Activated CD4-positive, alpha-beta T cell treated with anti-CD3 and anti-CD28 coated beads for 1 hour (primary cell): ENCODE data around the gene SNN.

Experiments used
- DNase-seq: peaks from one replicate; pipeline ENCODE4 v3.0.0-alpha.2; 2020

Gene SNN

DNA sequence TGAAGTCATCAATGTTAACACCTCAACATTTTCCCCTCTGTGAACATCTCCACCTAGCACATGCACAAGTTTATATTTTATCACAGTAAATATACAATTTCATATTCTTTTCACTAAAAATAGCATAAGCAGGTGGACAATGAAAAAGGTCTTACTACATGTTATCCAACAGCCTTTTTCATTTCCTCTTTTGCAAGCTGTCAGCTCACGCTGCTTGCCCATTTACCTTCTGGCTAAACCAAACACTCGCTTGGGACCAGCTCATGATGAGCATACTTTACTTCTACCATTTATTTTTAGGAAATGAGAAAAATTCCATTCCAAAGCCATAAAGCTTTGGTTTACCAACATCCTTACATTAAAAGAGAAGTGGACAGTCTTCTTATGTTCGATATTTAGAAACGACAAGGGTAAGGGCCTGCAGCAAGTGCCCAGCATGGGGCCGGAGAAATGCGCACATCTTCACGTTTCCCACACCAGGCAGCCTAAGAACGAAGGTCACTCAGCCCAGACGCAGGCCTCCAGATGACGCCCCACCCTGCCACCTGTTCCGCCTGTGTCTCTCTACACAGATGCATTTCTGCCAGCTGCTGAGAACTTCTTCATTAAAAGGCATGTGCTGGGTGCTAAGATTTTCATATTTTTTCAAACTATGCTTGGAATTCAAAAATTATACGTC lies 13.9 kb downstream of the SNN start:
- no peak for DNase-seq

- no peak for DNase-seq
Observed at GRCh38 chr16:11682655-11683096, 14.4 kb downstream of the SNN start.

DNA sequence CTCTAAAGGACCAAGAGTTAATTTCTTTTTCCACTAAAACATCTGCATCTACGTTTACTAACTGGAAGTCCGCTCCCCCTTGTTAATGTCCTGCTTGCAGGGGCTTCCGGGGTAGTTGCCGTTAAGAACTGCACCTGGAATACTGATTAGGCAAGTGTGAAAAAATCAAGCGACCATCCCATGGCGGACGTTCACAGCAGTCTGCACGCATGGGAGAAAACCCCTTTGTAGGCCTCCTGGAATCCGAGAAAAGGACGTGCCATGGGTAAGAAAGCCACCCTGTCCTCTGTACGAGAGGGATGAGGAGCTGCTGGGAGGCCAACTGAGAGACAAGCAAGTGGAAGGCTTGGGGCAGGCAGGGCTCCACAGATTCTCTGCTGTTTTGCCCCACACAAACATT lies 14.9 kb downstream of the SNN start:
- DNase-seq: no peak

DNA sequence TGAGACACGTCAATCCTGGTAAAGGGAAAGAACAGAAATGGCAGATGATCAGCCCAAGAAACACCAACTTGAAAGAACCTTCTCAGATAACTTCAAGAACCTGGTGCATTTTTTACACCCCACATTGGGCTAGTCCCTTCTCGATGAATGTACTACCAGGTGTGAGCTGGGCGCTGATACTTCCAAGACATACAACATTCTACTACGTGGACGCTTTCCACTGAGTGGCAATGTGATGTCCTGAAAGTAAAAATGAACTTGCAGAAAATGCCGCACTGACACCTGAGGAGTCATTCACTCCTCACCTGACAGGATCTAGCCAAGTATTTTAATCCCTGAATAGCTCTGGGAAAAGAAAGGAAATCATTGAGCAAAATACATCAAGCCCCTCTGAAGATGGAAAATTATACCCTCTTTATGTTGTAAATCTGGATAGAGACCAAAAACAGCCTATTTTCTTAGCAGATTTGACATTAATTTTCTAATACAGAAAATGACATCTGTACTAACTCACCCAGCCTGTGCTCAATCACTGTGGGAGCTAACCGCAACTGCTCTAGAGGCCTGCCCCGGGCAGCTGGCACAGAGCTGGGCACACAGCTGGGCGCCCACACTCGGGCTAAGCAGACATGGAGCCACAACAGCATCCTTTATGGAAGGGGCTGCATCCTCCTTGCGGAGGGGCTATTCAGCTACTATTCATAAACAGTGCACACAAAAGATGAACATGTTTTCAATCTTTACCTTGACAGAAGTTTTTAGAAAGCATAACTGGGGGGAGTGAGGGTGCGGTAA lies 16.2 kb downstream of the SNN start:
- DNase-seq: no peak

GRCh38 chr16:11685844-11686618 lies 17.8 kb downstream of the SNN start:
- no peak for DNase-seq

GRCh38 chr16:11686713-11687380 lies 18.6 kb downstream of the SNN start:
- no peak for DNase-seq

GRCh38 chr16:11687601-11688519 lies 19.6 kb downstream of the SNN start:
- DNase-seq: no peak

GRCh38 chr16:11688520-11688886 lies 20.2 kb downstream of the SNN start:
- no peak for DNase-seq

DNA sequence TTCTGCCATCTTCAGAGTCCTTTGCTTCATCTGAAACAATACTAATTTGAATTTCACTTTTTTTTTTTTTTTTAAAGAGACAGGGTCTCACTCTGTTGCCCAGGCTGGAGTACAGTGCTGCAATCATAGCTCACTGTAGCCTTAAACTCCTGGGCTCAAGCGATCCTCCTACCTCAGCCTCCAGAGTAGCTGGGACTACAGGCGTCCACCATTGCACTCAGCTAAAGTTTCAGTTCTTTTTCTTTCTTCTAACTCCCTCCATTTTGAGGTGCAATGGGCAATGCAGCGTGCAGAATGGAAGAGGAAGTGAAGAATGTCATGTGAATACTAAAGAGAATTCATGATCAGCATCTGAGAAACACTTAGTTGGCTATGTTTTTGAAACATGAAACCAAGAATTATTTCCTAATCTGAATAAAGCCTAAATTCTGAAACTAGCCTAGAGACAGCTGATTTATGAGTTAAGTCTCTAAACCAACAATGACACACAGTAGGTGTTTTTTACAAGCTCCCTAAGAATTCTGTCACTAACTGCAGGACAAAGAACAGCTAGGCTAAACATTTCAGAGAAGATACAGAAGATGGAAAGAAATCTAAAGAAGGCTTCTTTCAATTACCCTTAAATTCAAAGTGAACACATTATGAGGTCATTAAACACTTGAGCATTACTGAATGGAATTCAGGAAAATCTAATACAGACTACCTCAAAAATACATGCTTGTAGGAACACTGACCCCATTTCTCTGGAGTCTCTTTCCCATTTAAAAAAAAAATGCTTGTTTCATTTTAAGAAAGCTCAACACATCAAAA lies 21.0 kb downstream of the SNN start:
- DNase-seq: no peak

DNA sequence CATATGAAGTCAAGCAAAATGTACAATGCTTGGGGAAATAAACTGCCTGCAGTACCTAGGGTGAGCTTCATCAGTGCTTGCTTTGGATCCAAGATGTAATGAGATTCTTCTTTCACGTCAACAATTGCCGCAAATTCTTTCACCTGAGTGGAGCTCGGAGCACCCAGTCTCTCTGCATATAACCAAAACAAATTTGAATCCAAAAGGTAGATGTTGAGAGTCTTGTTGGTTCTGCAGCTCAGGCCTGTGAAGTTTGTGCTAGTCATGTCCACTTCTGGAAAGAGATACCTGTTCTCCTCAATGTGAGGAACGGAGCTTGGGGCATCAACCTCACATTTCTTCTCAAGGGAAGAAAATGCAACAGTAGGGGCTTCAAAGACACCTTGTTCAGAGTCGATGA lies 23.0 kb downstream of the SNN start:
- no peak for DNase-seq

DNA sequence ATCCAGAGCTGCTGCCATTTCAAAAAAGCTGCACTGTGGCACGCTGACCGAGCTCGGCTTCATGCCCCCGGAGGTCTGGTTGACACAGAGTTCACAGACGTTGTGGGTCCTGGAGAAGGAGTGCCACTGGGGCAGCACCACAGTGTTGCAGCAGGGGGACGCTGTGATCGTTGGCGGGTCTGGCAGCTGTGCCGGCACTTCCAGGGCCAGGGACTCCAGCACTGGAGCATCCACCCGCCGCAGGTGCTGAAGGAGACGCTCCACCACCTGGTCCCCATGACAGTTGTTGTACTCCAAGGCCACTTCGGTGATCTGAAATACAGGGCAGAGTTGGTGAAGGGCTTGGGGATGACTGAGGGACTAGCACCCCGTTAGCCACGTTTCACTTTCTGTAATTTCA lies 23.5 kb downstream of the SNN start:
- no peak for DNase-seq

- DNase-seq: no peak
Observed at GRCh38 chr16:11692171-11692570, 23.9 kb downstream of the SNN start.

- no peak for DNase-seq
Observed at GRCh38 chr16:11692651-11693050, 24.4 kb downstream of the SNN start.

GRCh38 chr16:11696266-11697012 lies 28.2 kb downstream of the SNN start:
- no peak for DNase-seq

DNA sequence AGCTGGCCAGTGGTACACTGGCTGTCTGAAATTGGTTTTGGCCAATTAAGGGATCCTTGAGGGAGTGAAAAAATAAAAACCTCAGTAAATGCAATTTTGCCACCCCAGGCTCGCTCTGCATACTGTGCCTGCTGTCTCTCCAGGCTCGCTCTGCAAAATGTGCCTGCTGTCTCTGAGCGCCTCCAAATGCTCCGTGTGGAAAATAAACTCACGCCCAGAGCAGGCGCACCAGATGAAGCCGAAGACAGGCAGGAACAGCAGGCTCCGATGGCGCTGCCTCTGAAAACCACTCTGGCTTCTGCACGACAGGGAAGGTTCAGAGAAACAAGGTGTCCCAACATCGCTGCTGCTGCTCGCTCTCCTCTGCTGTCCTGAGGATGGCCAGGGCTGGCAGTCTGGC lies 29.1 kb downstream of the SNN start:
- DNase-seq: no peak

DNA sequence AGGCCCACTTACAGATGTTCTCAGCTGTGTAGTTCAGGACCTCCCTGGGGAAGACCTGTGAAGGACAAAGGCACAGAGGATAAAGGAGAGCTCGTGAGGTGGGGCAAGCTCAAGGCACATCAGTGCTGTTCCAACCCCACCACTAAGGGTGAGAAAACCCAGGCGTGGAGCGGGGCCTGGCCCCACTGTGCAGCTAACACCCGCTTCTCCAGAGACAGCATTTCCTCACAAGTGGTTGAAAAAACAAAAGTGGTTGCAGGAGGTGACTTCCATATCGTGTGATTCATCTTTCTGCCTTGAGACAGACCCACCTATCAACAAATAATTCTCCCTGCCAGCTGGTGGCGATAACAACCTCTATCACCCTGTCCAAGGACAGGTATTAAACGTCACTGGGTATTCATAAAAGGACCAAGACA lies 30.0 kb downstream of the SNN start:
- DNase-seq: no peak

DNA sequence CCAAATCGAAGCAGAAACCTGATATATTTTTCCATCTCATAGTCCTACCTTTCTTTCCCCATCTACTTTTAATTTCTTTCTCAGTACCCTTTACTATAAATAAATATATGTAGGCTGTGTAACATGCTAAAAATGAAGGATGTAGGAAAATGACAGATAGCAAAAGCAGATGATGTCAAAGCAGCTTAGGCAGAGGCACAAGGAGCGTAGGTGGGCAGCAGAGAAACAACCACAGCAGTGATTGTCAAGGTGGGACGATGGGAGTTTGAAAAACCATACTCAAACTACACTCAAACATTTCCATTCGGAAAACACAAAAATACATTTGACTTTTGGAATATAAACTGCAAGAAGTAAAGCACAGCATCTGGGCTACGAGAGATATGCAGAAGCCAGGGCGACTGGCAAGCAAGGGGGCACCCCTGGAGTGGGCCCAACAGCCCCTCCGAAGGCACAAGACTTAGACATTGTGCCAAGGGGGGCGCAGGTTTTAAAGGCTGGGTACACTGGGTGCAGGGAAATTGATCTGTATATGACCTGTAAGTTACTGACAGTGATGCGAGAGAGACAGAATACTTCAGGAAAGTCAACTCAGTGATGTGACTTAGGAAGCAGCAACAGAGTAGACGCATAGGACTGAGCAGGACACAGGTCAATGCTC lies 31.1 kb downstream of the SNN start:
- no peak for DNase-seq

- DNase-seq: no peak
Observed at GRCh38 chr16:11700264-11701029, 32.2 kb downstream of the SNN start.
